Sciatic nerve (tissue), 2 donors: ENCODE results near the gene ZNF148. TPM values are rescaled to one million over a fixed set of nuclear protein-coding genes. Genes with fewer than 3 reads are reported as not detected.
"Not testable (repeated sequence)": the region's sequence is repeated elsewhere in the genome, so short reads cannot be mapped to it uniquely, and the experiment has no call there.

Experiments
- ATAC-seq: fragments of 200-7000 bp; cut with Tn5 transposase; one replicate; pipeline ENCODE4 v1.9.1; 2020; ENCODE audit warnings: mild to moderate bottlenecking, moderate library complexity
- DNase-seq: peaks from one replicate; pipeline ENCODE4 v3.0.0-alpha.2; 2020; ENCODE audit warnings: low spot score
- intact Hi-C: fragments of 100-400 bp; cut with DNase I; formaldehyde crosslinking; loops from one replicate; pipeline ENCODE4 v1.14.2; 2022
- total RNA-seq: library from RNA; stranded (reverse); fragmentation: NEBNext Ultra II Directional; extraction: Animal tissue kit (Norgen Biotek cat#: 25700); gene quantifications from one replicate; pipeline ENCODE4 v1.2.1, GENCODE V29; 2021
- donor health status: DM: no; HTN: no; CAD: no.
- donor health status: DM: no; HTN: no; CAD: no.

ZNF148 gene, protein sequence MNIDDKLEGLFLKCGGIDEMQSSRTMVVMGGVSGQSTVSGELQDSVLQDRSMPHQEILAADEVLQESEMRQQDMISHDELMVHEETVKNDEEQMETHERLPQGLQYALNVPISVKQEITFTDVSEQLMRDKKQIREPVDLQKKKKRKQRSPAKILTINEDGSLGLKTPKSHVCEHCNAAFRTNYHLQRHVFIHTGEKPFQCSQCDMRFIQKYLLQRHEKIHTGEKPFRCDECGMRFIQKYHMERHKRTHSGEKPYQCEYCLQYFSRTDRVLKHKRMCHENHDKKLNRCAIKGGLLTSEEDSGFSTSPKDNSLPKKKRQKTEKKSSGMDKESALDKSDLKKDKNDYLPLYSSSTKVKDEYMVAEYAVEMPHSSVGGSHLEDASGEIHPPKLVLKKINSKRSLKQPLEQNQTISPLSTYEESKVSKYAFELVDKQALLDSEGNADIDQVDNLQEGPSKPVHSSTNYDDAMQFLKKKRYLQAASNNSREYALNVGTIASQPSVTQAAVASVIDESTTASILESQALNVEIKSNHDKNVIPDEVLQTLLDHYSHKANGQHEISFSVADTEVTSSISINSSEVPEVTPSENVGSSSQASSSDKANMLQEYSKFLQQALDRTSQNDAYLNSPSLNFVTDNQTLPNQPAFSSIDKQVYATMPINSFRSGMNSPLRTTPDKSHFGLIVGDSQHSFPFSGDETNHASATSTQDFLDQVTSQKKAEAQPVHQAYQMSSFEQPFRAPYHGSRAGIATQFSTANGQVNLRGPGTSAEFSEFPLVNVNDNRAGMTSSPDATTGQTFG
- 60.6 TPM for total RNA-seq

DNA sequence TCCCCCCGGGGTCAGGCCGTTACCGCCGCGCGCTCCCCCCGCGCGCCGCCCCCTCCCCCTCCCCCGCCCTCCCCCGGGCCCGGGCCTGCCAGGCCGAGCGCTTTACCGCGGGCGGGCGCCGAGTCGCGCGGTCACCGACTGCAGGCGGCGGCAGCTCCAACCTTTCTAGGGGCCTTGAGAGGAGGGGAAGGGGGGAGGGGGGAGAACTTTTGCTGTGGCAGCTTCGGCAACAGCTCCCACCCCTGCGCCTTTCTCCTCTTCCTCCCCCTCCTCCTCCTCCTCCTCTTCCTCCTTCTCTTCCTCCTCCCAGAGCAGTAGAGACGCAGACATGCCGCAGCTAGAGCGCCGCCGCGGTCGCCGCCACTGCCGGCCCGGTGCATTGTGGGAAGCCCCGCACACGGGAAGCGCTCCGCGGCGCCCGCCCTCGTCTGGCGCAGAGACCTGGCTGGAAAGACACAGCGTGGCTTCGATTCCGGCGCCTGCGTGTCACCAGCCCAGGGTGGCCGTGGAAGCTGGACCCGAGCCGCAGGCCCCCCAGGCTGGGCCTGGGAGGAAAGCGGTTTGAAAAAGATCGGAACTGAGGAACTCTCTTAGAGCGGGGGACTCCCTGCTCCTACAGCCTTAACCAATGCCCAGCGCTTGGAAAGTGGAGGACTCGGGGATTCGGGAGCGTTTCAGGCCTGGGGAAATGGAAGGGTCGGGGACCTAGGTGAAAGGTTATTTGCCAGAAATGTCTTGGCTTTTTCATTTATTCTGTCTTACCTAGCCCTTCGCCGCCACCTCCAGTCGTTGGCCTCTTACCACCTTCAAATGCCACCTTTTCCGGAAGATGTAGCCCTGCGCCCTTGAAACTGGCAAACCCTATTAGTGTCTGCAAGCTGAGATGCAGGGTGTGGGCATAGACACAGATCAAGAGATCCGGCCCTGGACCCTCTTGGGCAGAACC lies at the start of gene ZNF148:
TSS of gene ZNF148 (minus strand) at position 330 of the 946 bp plus-strand sequence. CDS start 61,685 bp downstream, outside the sequence.
- ATAC-seq (peak; percentile 99), DNase-seq (peak; percentile 94)
- intact Hi-C loops: no loop called here

DNA sequence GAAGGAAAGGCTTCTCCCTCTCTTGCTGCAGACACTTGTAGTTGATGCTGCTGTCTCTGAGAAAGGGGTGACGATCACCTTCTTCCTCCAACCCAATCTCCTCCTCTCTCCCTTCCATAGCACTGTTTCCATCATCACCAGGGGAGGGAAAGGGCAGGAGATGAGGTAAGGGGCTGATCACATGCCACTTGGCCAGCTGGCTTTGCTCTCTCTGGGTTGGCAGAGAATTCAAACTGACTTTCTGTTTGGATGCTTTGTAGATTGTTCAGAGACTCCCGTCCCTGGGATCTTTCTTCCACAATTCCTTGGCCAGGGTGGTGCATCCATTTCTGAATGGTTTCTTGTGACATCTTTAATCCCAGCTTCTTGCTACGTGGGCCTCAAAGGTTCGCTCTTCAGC lies 43.2 kb upstream of the ZNF148 start:
- ATAC-seq (no peak), DNase-seq (no peak)

DNA sequence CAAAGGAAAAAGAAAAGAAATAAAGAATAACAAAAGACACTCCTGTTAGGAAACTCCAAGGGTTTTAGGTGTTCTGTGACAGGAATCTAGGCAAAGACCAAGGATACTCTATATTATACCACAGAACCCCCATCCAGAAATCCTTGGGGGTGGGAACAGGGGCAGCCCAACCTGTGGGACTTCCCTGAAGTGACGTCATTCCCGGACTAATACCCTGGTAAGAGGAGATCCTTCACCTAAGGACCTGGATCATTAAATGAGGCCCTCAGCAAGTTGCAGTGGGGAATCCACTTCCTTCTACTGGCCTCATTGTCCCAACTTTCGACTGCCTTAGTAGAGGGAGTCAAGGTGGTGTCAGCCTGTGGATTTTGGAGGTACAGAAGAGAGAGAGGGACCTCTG lies 41.1 kb upstream of the ZNF148 start:
- intact Hi-C loops: no loop called here
- no peak for DNase-seq
- no peak for ATAC-seq

More for the DNA sequence above, 43.2 kb upstream of the ZNF148 start:
- intact Hi-C loops: no loop called here

GRCh38 chr3:125414669-125415068 lies 39.5 kb upstream of the ZNF148 start:
- ATAC-seq: no peak
- DNase-seq: no peak
- intact Hi-C loops: no loop called here

GRCh38 chr3:125410922-125411321 lies 35.8 kb upstream of the ZNF148 start:
- ATAC-seq (no peak), DNase-seq (no peak)
- intact Hi-C loops: no loop called here

DNA sequence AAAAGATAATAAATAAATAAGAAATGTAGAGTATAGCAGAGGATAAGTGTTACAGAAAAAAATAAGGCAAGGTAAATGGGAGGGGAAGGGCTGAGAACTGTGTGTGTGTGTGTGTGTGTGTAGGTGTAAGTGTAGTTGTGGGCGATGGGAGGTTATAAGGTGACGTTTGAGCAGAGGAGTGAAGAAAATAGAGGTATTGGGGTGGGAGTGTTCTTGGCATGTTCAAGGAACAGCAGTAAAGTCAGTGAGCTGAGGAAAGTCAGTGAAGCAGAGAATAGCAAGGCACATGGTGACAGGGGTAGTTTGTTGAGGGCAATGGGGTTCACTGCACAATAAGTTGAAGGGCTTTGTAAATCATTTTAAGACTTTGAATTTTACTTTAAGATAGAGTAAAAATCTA lies 30.9 kb upstream of the ZNF148 start:
- no peak for ATAC-seq
- DNase-seq: no peak
- intact Hi-C loops: no loop called here

DNA sequence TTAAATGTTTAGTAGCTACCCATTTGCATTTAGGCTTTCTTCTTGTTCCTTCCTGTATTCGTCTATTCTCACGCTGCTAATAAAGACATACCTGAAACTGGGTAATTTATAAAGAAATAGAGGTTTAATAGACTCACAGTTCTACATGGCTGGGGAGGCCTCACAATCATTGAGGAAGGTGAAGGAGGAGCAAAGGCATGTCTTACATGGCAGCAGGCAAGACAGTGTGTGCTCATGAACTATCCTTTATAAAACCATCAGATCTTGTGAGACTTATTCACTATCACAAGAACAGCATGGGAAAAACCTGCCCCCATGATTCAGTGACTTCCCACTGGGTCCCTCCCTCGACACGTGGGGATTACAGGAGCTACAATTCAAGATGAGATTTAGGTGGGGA lies 30.4 kb upstream of the ZNF148 start:
- DNase-seq, intact Hi-C loops, ATAC-seq: not testable (repeated sequence)

- DNase-seq (no peak), ATAC-seq (no peak)
Measured at GRCh38 chr3:125403789-125404188, 28.7 kb upstream of the ZNF148 start.

DNA sequence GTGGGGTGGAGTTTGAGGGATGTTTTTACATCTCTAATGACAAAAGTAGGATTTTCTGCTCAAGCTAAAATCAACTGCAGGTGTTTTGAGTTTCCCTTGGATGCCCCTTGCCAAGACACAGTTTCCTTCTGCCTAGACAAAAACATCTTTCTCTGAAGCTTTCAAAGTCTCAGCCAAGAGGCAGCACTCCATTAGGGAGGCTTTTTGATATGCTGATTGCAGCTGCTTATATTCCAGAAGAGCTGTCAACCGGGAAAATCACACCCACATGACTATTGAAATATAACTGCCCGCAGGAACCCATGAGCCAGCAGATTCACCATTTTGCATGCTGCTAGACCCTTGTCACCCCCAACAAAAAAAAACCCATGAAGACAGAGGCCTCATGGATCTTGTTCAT lies 27.5 kb upstream of the ZNF148 start:
- ATAC-seq: no peak
- intact Hi-C loops: no loop called here
- no peak for DNase-seq

More at GRCh38 chr3:125403789-125404188, 28.7 kb upstream of the ZNF148 start:
- intact Hi-C loops: no loop called here

DNA sequence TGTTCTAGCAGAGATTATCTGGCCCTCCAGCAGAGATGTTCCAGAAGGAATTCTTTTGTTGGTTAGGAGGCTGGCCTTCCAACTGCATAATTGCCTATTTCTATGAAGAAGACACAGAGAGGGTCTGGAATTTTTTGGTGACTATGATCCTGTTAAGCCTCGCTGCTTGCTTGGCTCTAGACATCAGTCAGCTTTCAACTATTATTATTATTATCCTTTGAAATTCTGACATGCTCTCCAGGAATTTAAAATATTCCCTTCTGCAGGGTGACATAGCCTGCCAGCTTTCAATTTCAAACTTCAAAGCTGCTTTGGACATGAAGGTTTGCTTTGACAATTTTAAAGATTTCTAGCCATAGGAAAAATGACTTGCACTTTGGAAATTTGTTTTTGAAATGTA lies 26.3 kb upstream of the ZNF148 start:
- DNase-seq: no peak
- intact Hi-C loops: no loop called here
- ATAC-seq: no peak

DNA sequence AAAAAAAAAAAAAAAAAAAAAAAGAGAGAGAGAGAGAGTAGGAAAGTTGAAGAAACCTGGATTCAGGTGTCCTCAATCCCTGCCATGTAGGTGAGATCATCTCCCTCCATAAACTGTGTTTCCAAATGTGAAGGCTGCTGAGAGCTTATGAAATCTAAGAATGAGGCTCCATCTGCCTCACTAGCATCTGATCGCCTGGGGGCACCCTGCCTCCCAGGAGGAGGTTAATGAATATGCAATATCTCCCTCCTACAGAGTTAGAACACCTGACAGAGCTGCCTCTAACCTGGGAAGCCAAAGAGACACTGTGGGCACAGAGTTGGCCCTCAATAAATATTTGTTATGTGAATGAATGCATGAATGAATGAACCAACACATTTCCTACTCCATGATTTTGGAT lies 23.8 kb upstream of the ZNF148 start:
- ATAC-seq: no peak
- DNase-seq: no peak
- intact Hi-C loops: no loop called here

- no peak for DNase-seq
- ATAC-seq: no peak
- intact Hi-C loops: no loop called here
Measured at GRCh38 chr3:125395091-125395490, 20.0 kb upstream of the ZNF148 start.

- ATAC-seq: no peak
- intact Hi-C loops: no loop called here
- no peak for DNase-seq
Measured at GRCh38 chr3:125394406-125394805, 19.3 kb upstream of the ZNF148 start.

GRCh38 chr3:125389282-125389681 lies 14.2 kb upstream of the ZNF148 start:
- DNase-seq: no peak
- ATAC-seq: no peak
- intact Hi-C loops: no loop called here

GRCh38 chr3:125388369-125388768 lies 13.2 kb upstream of the ZNF148 start:
- DNase-seq, ATAC-seq, intact Hi-C loops: not testable (repeated sequence)

DNA sequence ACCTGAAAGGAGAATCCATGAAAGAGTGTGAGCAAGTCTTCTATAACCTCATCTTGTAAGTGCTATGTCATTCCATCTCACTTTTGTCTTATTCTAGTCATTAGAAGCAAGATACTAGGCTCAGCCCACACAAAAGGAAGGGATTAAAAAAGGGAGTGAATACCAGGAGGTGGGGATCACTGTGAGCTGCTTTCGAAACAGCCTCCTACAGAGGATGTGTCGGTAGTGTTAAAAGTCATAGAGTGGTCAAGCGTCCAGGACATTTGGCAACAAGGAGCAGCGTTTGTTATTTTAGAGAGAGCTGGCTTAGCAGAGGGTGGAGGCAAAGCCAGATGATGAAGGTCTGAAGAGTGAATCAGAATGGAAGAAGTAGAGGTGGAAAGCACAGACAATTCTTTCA lies 11.7 kb upstream of the ZNF148 start:
- no peak for DNase-seq
- no peak for ATAC-seq
- intact Hi-C loops: no loop called here

DNA sequence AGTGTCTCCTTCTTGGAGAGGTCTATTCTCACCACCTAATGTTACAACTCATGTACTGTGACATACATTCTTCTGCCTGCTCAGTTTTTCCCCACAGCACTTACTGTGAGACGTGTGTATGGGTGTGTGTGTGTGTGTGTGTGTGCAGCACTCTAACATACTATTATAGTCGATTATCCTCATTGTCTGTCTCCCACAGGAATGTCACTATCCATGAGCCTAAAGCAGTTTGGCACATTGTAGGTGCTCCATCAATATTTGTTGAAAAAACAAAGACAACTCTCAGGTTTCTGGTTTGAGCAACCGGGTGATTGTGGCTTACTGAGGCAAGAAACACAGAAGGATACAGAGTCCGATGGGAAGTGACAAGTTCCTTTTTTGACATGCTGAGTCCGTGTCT lies 8.6 kb upstream of the ZNF148 start:
- no peak for DNase-seq
- intact Hi-C loops: no loop called here
- ATAC-seq: no peak

DNA sequence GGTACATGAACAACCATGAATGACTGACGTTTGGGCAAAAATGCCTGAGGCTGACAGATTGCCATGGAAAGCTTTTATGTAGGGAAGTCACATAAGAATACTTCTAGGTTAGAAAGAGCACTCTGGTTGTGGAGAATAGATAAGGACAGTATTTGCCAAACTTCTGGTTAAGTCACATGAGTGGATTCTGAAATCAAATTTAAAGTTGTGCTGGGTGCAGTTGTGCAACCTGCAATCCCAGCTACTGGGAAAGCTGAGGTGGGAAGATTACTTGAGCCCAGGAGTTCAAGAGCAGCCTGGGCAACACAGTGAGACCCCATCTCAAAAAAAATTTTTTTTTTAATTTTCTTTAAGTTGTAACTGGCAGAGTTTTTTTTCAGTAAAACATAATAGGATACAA lies 7.2 kb upstream of the ZNF148 start:
- DNase-seq: no peak
- no peak for ATAC-seq
- intact Hi-C loops: no loop called here

DNA sequence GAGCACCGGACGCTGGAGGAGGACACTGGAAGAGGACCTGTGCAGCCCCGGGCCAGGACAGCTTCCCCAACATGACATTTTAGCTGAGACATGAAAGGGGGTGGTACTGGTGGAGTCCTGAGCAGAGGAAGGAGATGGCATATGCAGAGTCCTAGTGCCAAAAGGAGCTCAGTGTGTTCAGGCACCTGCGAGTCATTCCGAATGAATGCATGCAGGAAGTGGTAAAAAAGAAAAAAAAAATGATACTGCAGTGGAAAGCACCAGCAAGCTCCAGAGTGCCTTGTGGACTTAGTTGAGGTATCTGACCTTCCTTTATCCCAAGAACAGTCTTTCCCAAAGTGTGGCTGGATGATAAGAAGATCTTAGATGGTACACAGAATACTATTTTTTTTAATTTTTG lies 6.6 kb upstream of the ZNF148 start:
- intact Hi-C loops: no loop called here
- ATAC-seq: no peak
- DNase-seq: no peak
